ENCODE data around the gene SH3YL1.

GRCh38 chr2:281381-281780, 17.5 kb upstream of the SH3YL1 start:
- TF ChIP-seq CTCF (IDR thresholded peaks at IDR 0.05; ENCODE audit: low read depth, low read length, missing input control) (no peak), JUND (IDR thresholded peaks at IDR 0.05) (no peak), RAD21 (IDR thresholded peaks at IDR 0.05) (no peak), RXRA (IDR thresholded peaks at IDR 0.05) (no peak), GABPA (IDR thresholded peaks at IDR 0.05 in 1 of 2, conservative IDR thresholded peaks at IDR 0.05 in 1 of 2) (no peak), FOXA2 (IDR thresholded peaks at IDR 0.05) (no peak), MAX (IDR thresholded peaks at IDR 0.05) (no peak), TAF1 (conservative IDR thresholded peaks at IDR 0.05) (no peak), EGR1 (IDR thresholded peaks at IDR 0.05; ENCODE audit: low read depth in 2 of 2) (no peak), YY1 (IDR thresholded peaks at IDR 0.05) (no peak), ATF3 (IDR thresholded peaks at IDR 0.05) (no peak)

Data from liver (tissue), 3 donors.